Ramos (cell line): ENCODE data around the gene DNAH9.

Experiments
- in situ Hi-C: fragments of 300-500 bp; cut with MboI; formaldehyde crosslinking; loops from one replicate; pipeline ENCODE4 v1.14.3; 2022; ENCODE audit warnings: low sequenced_read_pairs; ENCODE audit not compliant: unreplicated experiment

The DNAH9 gene

GRCh38 chr17:11738151-11738550 lies 139.9 kb downstream of the DNAH9 start:
- in situ Hi-C loops, result no loop called here

- in situ Hi-C loops, result no loop called here
Observed at GRCh38 chr17:11739351-11739750, 141.1 kb downstream of the DNAH9 start.

- in situ Hi-C loops, result no loop called here
Observed at GRCh38 chr17:11739848-11740247, 141.6 kb downstream of the DNAH9 start.

GRCh38 chr17:11742886-11743285 lies 144.6 kb downstream of the DNAH9 start:
- in situ Hi-C loops, result no loop called here

- in situ Hi-C loops, result no loop called here
Observed at GRCh38 chr17:11744696-11745095, 146.4 kb downstream of the DNAH9 start.

- in situ Hi-C loops, result no loop called here
Observed at GRCh38 chr17:11747441-11747840, 149.2 kb downstream of the DNAH9 start.

GRCh38 chr17:11757815-11758214 lies 159.5 kb downstream of the DNAH9 start:
- in situ Hi-C loops, result no loop called here

- in situ Hi-C loops, result no loop called here
Observed at GRCh38 chr17:11768106-11768505, 169.8 kb downstream of the DNAH9 start.

- in situ Hi-C loops, result no loop called here
Observed at GRCh38 chr17:11768981-11769380, 170.7 kb downstream of the DNAH9 start.

- in situ Hi-C loops, result no loop called here
Observed at GRCh38 chr17:11772031-11772430, 173.8 kb downstream of the DNAH9 start.

- in situ Hi-C loops, result no loop called here
Observed at GRCh38 chr17:11779892-11780291, 181.6 kb downstream of the DNAH9 start.

GRCh38 chr17:11780621-11781020 lies 182.4 kb downstream of the DNAH9 start:
- in situ Hi-C loops, result no loop called here

GRCh38 chr17:11786711-11787438 lies 188.6 kb downstream of the DNAH9 start:
- in situ Hi-C loops, result no loop called here

- in situ Hi-C loops, result no loop called here
Observed at GRCh38 chr17:11795906-11796305, 197.6 kb downstream of the DNAH9 start.

GRCh38 chr17:11797803-11798202 lies 199.5 kb downstream of the DNAH9 start:
- in situ Hi-C loops, result no loop called here

- in situ Hi-C loops, result no loop called here
Observed at GRCh38 chr17:11803231-11803969, 205.1 kb downstream of the DNAH9 start.

- in situ Hi-C loops, result no loop called here
Observed at GRCh38 chr17:11805138-11805537, 206.9 kb downstream of the DNAH9 start.

GRCh38 chr17:11805952-11806351 lies 207.7 kb downstream of the DNAH9 start:
- in situ Hi-C loops, result no loop called here

- in situ Hi-C loops, result no loop called here
Observed at GRCh38 chr17:11807606-11808005, 209.3 kb downstream of the DNAH9 start.

GRCh38 chr17:11813278-11813677 lies 215.0 kb downstream of the DNAH9 start:
- in situ Hi-C loops, result no loop called here

GRCh38 chr17:11813871-11814270 lies 215.6 kb downstream of the DNAH9 start:
- in situ Hi-C loops, result no loop called here
